Activated CD4-positive, alpha-beta T cell treated with anti-CD3 and anti-CD28 coated beads, Interleukin-2, amount 50 U/mL, for 4 hours (primary cell): ENCODE results near the gene ADGRF4.
"Not testable (repeated sequence)": the region's sequence is repeated elsewhere in the genome, so short reads cannot be mapped to it uniquely, and the experiment has no call there.

ENCODE experiments used
- DNase-seq, 2 experiments: peaks; one replicate each; pipeline ENCODE4 v3.0.0-alpha.2; 2020

The ADGRF4 gene

DNA sequence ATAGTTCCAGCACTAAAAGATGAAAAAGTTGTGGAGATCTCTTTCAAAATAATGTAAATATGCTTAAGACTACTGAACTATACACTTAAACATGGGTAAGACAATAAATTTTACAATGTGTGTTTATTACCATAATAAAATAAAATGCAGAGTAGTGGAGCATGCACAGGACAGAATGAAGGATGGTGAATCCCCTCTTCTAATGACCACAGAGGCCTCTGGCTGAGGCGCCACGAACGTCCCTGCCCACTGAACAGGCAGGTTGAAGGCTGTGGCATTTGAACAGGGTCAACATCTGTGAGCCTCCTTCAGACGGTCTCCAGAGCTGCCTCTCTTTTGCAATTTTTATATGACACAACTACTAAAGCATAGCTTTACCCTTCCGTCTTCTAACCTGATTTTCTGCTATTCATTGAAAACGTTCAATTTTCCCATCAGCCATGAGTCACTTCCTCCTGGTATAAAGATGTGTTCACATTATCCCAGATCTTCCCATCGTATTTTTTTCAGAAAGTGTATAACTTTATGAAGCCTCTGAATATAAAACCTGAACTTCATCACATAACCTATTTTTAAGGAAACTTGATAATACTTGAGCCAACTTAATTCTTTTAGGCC lies 37.8 kb downstream of the ADGRF4 start:
- DNase-seq = no peak

DNA sequence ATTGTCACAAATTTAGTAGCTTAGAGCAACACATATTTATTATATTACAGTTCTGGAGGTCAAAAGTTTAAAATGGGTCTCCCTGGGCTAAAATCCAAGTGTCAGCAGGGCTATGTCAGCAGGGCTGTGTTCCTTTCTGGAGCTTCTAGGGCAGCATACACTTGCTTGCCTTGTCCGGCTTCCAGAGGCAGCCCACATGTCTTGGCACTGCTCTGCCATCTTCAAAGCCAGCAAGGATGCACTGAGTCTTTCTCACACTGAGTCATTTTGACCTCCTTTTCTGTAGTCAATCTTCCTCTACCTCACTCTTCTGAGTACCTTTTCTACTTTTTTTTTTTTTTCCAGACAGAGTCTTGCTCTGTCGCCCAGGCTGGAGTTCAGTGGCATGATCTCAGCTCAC lies 39.0 kb downstream of the ADGRF4 start:
- no peak for DNase-seq

DNA sequence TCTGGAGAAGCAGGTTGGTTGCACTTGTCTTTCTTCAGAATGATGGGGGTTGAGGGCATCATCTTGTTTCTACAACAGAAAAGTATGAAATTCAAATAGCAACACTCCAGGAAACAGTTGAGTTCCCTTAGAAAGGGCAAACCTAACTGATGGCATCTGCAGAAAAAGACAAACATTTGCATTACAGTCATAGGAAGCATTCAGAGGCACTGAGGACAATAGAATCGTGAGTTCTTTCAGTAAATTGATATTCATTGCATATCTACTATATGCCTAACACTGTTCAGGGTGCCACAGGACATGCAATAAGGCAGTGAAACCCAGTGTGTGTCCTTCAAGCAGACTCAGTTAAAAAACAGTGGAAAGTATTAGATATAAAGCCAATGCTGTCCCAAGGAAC lies 42.3 kb downstream of the ADGRF4 start:
- DNase-seq = no peak

DNA sequence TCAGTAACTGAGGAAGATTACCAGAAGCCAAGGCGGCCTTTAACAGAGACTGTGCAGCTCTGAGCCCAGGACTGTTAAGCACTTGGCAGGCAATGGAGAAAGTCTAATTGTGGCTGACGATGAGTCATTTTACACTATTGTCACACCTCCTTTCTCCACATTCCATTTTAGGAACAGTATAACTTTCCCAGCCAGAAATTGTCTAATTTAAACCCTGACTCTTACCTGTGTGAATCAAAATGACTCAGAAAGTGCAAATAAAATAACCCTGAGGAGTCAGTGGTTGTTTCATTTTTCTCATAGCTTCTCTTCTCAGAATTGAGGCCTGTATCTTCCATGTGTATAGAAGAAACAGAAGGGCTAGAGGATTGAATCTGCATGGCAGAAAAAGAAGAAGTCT lies 43.4 kb downstream of the ADGRF4 start:
- no peak for DNase-seq

DNA sequence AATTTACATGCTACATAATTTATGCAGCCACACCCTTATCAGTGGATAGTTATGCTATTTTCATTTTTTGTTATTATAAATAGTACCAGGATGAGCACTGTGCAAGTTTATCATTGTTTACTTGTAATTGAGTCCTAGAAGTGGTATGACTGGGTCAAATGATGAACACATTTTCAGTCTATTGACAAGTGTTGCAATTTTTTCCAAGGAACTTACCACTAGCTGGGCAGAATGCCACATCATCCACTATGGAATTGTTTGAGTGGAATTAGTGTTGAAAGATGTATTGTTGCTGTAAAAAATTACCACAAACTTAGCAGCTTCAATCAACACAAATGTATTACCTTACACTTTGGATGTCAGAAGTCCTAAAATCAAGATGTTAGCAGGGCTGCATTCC lies 45.4 kb downstream of the ADGRF4 start:
- DNase-seq = no peak

DNA sequence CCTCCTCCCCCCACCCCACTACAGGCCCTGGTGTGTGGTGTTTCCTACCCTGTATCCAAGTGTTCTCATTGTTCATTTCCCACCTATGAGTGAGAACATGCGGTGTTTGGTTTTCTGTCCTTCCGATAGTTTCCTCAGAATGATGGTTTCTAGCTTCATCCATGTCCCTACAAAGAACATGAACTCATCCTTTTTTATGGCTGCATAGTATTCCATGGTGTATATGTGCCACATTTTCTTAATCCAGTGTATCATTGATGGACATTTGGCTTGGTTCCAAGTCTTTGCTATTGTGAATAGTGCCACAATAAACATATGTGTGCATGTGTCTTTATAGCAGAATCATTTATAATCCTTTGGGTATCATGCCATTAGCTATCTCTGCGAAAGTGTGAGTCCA lies 46.9 kb downstream of the ADGRF4 start:
- DNase-seq = not testable (repeated sequence)

DNA sequence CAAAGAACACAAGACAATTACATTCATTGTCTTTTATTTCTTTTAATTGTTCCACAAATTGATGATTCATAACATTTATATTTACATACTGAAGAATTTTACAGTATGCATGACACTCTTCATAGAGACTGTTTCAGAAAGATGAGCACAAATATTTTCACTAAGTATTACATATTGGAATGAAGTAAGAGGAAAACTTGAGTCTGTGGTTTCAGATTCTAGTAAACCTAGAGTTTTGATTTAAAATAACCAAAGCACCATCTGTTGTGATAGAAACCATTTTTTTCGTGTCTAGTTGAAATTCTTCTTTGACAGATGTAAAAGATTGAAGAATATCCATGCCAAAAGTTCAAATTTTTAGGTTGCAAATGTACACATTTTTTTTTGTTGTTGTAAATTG lies 51.4 kb downstream of the ADGRF4 start:
- no peak for DNase-seq

DNA sequence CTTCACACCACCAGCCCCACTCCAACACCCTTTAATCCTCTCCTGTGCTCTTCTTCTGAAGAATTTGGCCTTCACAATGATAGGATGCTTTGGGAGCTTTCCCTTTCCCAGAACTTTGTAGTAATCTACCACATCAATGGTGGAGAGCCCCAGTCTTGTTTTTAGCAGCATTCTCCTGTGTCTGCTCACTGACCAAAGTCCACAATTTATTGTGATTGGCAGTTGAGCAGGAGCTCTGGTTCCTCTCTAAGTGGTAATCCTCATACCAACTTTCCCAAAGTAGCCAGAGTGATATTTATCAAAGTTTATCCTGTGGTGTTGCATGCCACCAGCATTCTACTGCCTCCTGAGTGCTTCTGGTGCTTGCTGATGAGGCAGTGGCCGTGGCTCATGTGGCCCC lies 54.4 kb downstream of the ADGRF4 start:
- no peak for DNase-seq

DNA sequence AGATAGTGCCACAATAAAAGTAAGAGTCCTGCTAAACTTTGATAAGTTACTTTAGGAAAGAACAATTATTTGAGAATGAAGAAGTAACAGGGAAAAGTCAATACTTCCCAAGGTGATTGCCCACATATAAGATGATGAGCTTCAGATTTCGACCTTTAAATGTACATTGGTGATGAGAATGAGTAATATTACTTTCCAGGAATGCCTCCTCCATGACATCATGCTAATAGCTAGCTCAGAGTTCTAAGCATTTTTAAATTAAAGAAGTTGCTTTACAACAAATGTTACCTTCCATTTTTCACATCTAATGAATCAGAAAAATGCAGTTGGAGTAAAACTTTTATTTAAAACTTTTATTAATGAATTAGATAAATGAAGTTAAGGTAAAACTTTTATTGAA lies 61.0 kb downstream of the ADGRF4 start:
- DNase-seq = no peak

DNA sequence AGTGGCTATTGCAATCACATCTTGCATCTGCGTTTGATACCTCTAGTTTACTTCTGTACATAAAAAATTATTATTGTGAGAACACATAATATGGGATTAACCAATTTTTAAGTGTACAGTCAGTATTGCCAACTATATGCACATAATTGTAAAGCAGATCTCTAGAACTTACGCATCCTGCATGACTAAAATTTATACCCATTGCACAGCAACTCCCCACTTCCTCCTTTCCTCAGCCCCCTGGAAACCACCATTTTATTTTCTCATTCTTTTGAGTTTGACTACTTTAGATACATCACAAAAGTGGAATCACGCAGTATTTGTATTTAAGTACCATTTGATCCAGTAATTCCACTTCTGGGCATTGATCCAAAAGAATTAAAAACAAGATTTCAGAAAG lies 64.1 kb downstream of the ADGRF4 start:
- DNase-seq = no peak

DNA sequence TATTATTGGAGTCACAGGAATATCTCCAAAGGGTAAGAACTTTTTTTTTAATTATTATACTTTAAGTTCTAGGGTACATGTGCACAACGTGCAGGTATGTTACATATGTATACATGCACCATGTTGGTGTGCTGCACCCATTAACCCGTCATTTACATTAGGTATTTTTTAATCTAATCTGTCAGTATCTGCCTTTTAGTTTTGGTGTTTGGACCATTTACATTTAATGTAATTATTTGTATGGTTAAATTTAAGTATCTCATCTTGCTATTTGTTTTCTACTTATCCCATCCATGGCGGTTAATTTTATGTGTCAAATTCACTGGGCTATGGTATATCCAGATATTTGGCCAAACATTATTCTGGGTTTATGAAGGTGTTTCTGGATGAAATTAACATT lies 68.1 kb downstream of the ADGRF4 start:
- no peak for DNase-seq

DNA sequence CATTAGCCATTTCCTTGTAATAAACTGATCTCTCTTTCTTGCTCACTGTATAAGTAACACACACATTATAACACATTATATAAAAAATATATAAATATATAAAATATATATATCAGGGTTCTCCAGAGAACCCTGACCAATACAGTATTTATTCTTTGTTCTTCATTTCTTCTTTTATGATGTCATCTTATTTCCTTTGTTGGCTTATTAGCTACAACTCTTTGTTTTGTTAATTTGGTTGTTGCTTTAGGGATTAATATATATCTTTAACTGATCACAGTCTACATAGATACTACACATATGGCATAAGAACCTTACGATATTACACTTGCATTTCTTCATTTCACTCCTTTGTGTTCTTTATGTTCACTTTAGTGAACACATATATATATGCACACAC lies 68.7 kb downstream of the ADGRF4 start:
- DNase-seq = no peak

DNA sequence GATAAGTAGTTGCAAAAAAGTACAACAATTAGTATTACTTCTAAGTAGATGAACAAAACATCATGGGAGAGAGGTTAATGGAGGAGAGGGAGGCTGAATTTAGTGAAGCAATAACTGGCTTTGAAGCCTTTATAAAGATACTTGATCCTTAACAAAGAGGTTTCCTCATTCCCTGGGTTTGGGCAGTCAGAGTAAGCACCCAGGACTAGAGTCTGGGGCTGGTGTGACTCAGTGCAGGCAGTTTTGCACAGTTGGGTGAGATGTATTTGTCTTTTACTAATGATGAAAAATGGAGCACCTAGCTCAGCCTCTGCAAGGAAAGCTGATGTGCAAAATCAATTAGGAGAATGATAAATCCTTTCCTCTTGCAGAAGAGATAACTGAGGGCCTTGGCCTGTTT lies 71.6 kb downstream of the ADGRF4 start:
- DNase-seq = no peak
